Left lobe of liver (tissue), 2 donors: ENCODE measurements around the gene SAA4. TPM values are rescaled to one million over a fixed set of nuclear protein-coding genes. Genes with fewer than 3 reads are reported as not detected.
A peak's percentile ranks its signal among the peaks of the same experiment; 100 is the strongest.
"Not testable (repeated sequence)": the region's sequence is repeated elsewhere in the genome, so short reads cannot be mapped to it uniquely, and the experiment has no call there.

Experiments used
- ATAC-seq: fragments of 200-7000 bp; cut with Tn5 transposase; one replicate; pipeline ENCODE4 v1.9.1; 2020; ENCODE audit warnings: mild to moderate bottlenecking, moderate library complexity
- DNase-seq: peaks from one replicate; pipeline ENCODE4 v3.0.0-alpha.2; 2020; ENCODE audit warnings: low spot score
- total RNA-seq: library from RNA; stranded (reverse); gene quantifications from one replicate; pipeline ENCODE4 v1.2.1, GENCODE V29; 2021
- donor health status: DM: no; HTN: no; CAD: no; lungs with moderate emphysema.
- donor health status: DM: no; HTN: yes; CAD: no.

Gene SAA4
- total RNA-seq, 1 donor from 2014 or later: 738 TPM

DNA sequence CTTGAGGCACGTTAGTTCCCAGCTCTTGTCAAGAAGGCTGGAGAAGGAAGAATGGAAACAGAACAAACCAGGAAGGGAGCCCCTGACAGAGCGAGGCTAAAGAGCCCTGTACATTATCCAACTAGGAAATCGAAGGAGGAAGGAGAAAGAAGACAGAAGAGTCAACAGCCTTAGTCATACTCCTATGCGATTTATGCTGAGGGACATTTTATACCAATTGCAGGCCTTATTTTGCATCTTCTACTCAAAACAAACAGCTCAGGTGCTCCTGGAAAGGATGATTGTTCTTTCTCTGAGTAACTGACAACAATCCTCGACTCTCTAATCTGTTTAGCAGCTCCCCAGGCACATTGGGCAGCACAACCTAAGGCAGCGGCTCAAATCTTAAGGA is 10.6 kb upstream of the SAA4 start:
- not testable (repeated sequence) for ATAC-seq

DNA sequence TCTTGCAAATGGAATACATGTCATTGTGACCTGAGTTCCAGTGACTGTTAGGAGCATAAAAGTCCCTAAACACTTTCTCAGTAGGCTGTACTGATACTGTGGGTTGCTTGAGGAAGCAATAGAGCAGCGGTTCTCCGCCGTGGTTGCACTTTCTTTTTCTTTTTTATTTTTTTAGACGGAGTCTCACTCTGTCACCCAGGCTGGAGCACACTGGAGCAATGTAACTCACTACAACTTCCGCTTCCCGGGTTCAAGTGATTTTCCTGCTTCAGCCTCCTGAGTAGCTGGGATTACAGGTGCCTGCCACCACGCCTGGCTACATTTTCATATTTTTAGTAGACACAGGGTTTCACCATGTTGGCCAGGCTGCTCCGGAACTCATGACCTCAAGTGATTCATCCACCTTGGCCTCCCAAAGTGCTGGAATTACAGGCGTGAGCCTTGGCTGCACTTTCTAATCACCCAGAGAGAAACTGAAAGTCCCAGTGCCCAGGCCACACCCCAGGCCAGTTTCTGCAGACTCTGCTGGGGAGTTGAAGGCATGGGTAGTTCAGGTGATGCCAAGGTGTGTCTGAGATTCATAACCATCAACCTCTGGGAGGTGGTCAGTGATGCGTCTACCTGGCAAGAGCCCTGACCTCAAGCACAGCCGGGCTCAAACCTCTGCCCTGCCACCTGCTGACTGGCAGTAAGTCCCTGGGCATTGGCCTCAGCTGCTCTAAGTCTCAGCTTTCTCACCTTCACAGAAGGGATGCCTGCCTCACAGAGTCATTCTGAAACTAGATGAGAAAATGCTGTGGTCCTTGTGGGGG is 10.0 kb upstream of the SAA4 start:
- peak; percentile 64 for ATAC-seq
- not testable (repeated sequence) for DNase-seq

More for the DNA sequence above, 10.6 kb upstream of the SAA4 start:
- DNase-seq: not testable (repeated sequence)

GRCh38 chr11:18245396-18245795 is 8.8 kb upstream of the SAA4 start:
- ATAC-seq (no peak), DNase-seq (no peak)

GRCh38 chr11:18243783-18244362 is 7.3 kb upstream of the SAA4 start:
- DNase-seq (peak; percentile 61), ATAC-seq (peak; percentile 66)

DNA sequence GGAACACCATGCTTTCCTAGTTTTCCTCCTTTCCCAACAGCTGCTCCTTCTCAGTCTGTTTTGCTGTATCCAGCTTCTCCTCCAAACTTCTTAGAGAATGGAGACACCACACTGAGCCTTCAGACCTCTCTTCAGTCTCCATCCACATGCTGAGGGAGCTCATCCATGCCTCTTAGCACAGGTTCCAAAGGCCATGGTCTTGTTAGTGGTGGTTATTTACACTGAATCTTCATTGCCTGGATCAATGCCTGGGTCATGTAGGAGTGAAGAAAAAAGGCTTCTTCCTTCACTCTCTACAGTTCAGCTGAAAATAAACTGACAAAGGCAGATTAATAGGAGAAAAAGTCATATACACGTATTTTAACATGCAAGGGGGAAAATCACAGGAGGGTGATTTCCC is 3.1 kb upstream of the SAA4 start:
- no peak for DNase-seq
- ATAC-seq: peak; percentile 65

DNA sequence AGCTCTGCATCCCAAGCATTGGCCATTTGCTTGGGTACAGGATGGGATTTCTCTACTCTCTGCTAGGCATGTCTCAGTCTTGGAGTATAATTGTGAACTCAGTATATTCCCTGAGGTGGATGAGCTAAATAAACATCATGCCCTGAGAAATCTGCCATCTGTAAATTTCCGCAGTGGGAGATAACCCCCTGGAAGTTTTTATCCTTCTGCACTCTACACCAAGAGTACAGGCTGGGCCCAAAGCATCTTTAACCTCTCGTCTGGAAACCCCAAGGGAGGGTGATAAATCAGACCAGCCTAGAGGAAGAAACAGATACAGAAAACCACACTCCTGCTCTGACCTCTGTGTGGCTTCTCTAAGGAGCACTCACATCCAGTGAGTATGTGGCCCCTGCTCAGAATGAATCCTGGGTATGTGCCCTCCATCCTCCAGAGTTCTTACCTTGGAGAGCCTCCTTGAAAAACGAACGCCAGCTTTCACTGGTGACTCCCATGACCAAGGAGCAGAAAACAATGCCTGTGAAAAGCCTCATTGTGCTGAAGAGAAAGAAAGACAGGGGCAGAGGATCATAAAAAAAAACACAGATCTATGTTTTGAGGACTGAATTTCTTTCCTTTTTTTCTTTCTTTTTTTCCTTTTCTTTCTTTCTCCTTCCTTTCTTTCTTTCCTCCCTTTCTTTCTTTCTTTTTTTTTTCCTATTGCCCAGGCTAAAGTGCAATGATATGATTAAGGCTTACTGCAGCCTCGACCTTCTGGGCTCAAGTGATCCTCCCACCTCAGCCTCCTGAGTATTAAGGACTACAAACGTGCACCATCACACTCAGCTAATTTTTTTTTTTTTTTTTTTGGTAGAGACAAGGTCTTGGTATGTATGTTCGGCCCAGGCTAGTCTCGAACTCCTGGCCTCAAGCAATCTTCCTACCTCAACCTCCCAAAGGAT is 938 bp downstream of the SAA4 start:
- peak; percentile 12 for ATAC-seq
- DNase-seq: no peak

- ATAC-seq (no peak), DNase-seq (no peak)
These were observed 2.7 kb downstream of the SAA4 start for GRCh38 chr11:18233912-18234311.

- ATAC-seq (peak; percentile 80), DNase-seq (peak; percentile 65)
These were observed 5.7 kb downstream of the SAA4 start for GRCh38 chr11:18230859-18231258.

GRCh38 chr11:18229501-18229900 is 7.1 kb downstream of the SAA4 start:
- DNase-seq (no peak), ATAC-seq (no peak)

DNA sequence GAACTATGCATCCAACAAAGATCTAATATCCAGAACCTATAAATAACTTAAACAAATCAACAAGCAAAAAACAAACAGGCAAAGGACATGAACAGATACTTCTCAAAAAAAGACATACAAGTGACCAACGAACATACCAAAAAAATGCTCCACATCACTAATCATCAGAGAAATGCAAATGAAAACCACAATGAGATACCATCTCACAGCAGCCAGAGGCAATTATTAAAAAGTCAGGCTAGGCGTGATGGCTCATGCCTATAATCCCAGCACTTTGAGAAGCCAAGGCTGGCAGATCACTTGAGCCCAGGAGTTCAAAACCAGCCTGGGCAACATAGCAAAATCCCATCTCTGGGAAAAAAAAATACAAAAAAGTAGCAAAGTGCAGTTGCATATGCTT is 10.7 kb downstream of the SAA4 start:
- DNase-seq (no peak), ATAC-seq (no peak)

- DNase-seq (no peak), ATAC-seq (peak; percentile 93)
These were observed 12.8 kb downstream of the SAA4 start for GRCh38 chr11:18223591-18224387.

DNA sequence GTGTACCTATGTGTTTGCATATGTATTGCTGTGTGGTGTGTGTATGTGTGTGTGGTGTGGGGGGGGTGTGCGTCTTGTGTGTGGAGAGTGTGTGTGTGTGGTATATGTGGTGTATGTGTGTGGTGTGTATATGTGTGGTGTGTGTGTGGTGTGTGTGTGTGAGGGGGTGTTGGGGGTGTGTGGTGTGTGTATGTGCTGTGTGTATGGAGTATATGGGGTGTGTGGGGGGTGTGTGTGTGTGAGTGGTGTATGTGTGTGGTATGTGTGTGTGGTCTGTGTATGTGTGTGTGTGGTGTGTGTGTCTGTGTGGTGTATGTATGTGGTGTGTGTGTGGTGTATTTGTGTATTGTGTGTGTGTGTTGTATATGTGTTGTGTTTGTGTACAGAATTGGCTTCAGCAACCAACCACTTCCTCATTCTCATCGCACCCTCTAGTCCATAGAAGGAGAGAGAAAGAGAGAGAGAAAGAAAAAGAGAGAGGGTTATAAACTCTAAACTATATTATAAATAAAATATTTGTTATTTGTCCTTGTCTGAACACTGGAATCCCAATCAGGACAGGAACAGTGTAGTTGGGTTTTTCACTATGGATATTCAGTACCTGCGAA is 13.7 kb downstream of the SAA4 start:
- ATAC-seq: no peak

GRCh38 chr11:18221274-18221876 is 15.2 kb downstream of the SAA4 start:
- peak; percentile 11 for ATAC-seq
- DNase-seq: no peak

More for the DNA sequence above, 13.7 kb downstream of the SAA4 start:
- no peak for DNase-seq

DNA sequence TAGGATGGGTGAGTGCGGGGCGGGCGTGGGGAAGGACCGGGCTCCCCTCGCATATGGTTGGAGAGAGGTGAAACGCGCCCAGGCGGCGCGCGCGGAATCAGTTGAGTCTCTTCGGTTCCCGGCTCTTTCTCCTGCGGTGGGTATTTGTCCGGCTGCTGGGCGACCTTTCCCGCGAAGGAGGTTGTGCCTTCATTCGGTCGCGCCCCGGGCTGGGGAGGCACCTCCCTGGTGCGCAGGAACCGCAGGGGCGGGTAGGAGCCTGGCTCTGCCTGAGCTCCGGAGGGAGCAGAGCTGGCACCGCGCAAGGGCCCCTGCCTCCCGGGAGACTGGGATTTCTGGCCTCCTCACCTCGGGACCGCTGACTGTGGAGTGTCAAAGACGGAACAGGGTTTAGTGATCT is 27.5 kb downstream of the SAA4 start:
- no peak for ATAC-seq
- DNase-seq: no peak

DNA sequence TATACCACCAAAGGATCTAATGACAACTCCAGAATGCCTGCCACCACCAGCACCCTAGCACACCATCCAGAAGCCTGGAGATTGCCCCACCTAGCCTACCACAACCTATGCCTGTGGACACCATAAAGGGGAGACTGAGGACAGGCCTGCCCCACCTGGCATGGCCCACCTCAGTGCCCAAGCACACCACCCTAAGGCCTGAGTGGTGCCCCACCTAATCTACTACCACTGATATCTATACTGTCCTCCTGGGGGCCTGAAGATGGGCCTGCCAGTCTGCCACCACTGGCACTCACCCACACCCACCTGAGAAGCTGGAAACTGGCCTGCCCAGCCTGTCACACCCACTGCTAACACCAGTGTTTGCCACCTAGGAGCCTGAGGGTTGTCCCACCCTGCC is 31.8 kb downstream of the SAA4 start:
- ATAC-seq (no peak), DNase-seq (no peak)

DNA sequence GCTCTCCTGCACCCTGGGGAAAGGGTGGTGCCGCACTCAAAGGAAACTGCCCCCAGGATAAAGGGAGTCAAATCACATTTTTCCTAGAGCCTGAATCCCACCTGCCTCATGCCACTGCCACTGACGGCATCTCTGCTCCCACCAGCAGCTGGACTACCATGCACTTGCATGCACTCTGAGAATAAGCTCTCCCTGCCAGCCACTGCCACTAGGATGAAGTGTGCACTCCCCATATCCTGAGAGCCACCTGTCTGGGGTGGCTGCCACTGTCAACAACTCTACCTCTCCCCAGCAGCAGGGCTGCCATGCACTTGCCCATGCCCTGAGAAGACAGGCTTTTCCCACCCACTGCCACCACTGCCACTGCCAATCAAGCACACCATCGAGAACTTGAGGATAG is 32.4 kb downstream of the SAA4 start:
- ATAC-seq (no peak), DNase-seq (no peak)

GRCh38 chr11:18203723-18204122 is 32.9 kb downstream of the SAA4 start:
- DNase-seq: no peak
- ATAC-seq: no peak

GRCh38 chr11:18197738-18198137 is 38.9 kb downstream of the SAA4 start:
- not testable (repeated sequence) for ATAC-seq, DNase-seq

GRCh38 chr11:18196532-18196931 is 40.1 kb downstream of the SAA4 start:
- DNase-seq (no peak), ATAC-seq (no peak)

- no peak for ATAC-seq
- no peak for DNase-seq
These were observed 43.6 kb downstream of the SAA4 start for GRCh38 chr11:18193010-18193409.
